Liver (tissue), 9 donors: ENCODE results near the gene SCML1. TPM values are rescaled to one million over a fixed set of nuclear protein-coding genes. Genes with fewer than 3 reads are reported as not detected.

Experiments
- DNase-seq: peaks from one replicate; pipeline ENCODE4 v3.0.0-alpha.2; 2017; ENCODE audit warnings: low spot score
- H3K27ac ChIP-seq, 2 donors: one replicate each; pipeline ENCODE4 v1.7.0; 2013; ENCODE audit warnings: inconsistent platforms in 2 of 2, low read length in 2 of 2, control low read depth in 1 of 2, low read depth in 1 of 2, mild to moderate bottlenecking in 1 of 2
- H3K27me3 ChIP-seq, 4 donors: one replicate each; pipeline versions ENCODE4 v1.6.1 to v1.7.0; 2013; ENCODE audit warnings: low read length in 3 of 4, inconsistent platforms in 1 of 4, mild to moderate bottlenecking in 1 of 4, moderate library complexity in 1 of 4; ENCODE audit not compliant: control insufficient read depth in 4 of 4, insufficient read depth in 4 of 4
- H3K36me3 ChIP-seq, 4 donors: one replicate each; pipeline versions ENCODE4 v1.6.1 to v1.7.0; 2013; ENCODE audit warnings: low read length in 3 of 4, mild to moderate bottlenecking in 3 of 4, low read depth in 1 of 4, moderate library complexity in 1 of 4; ENCODE audit not compliant: control insufficient read depth in 4 of 4, insufficient read depth in 3 of 4
- H3K4me1 ChIP-seq, 4 donors: one replicate each; pipeline versions ENCODE4 v1.6.1 to v1.7.0; 2013; ENCODE audit warnings: low read length in 3 of 4, mild to moderate bottlenecking in 3 of 4, moderate library complexity in 1 of 4; ENCODE audit not compliant: control insufficient read depth in 4 of 4, insufficient read depth in 4 of 4
- H3K4me3 ChIP-seq, 3 donors: one replicate each; pipeline versions ENCODE4 v1.6.1 to v1.7.0; 2013; ENCODE audit warnings: low read length in 3 of 3, control low read depth in 1 of 3, low read depth in 1 of 3, mild to moderate bottlenecking in 1 of 3
- H3K9ac ChIP-seq, 2 donors: one replicate each; pipeline ENCODE4 v1.7.0; 2013; ENCODE audit warnings: low read length in 2 of 2, mild to moderate bottlenecking in 2 of 2, moderate library complexity in 2 of 2, control low read depth in 1 of 2, low read depth in 1 of 2
- H3K9me3 ChIP-seq, 4 donors: one replicate each; pipeline versions ENCODE4 v1.6.1 to v1.7.0; 2013; ENCODE audit warnings: low read length in 3 of 4; ENCODE audit not compliant: control insufficient read depth in 4 of 4
- ATF3 ChIP-seq: IDR thresholded peaks from 2 replicates; pipeline ENCODE4 v1.6.1; 2016; ENCODE audit warnings: antibody characterized with exemption
- EGR1 ChIP-seq, 2 donors: IDR thresholded peaks; 2 replicates each; pipeline ENCODE4 v1.6.1; 2016 to 2018; ENCODE audit warnings: antibody characterized with exemption in 2 of 2, low read depth in 2 of 2
- FOXA1 ChIP-seq: IDR thresholded peaks from 2 replicates; pipeline ENCODE4 v1.6.1; 2016; ENCODE audit warnings: antibody characterized with exemption
- FOXA2 ChIP-seq: IDR thresholded peaks from 2 replicates; pipeline ENCODE4 v1.6.1; 2016; ENCODE audit warnings: antibody characterized with exemption
- GABPA ChIP-seq, 2 donors: IDR thresholded peaks in 1 of 2; conservative IDR thresholded peaks in 1 of 2; 2 replicates each; pipeline ENCODE4 v1.6.1; 2016; ENCODE audit warnings: antibody characterized with exemption in 2 of 2, mild to moderate bottlenecking in 1 of 2, moderate library complexity in 1 of 2
- HNF4A ChIP-seq, 2 donors: conservative IDR thresholded peaks; 2 replicates each; pipeline ENCODE4 v1.6.1; 2016; ENCODE audit warnings: antibody characterized with exemption in 2 of 2, mild to moderate bottlenecking in 2 of 2
- HNF4G ChIP-seq: IDR thresholded peaks from 2 replicates; pipeline ENCODE4 v1.6.1; 2016; ENCODE audit warnings: antibody characterized with exemption
- JUND ChIP-seq, 2 donors: IDR thresholded peaks; 2 replicates each; pipeline ENCODE4 v1.6.1; 2016; ENCODE audit warnings: antibody characterized with exemption in 2 of 2
- NR2F2 ChIP-seq: IDR thresholded peaks from 2 replicates; pipeline ENCODE4 v1.6.1; 2016; ENCODE audit warnings: antibody characterized with exemption
- RAD21 ChIP-seq, 2 donors: IDR thresholded peaks; 2 replicates each; pipeline ENCODE4 v1.6.1; 2016; ENCODE audit warnings: antibody characterized with exemption in 2 of 2, mild to moderate bottlenecking in 2 of 2
- RXRA ChIP-seq, 2 donors: IDR thresholded peaks; 2 replicates each; pipeline ENCODE4 v1.6.1; 2017 to 2018; ENCODE audit warnings: antibody characterized with exemption in 2 of 2, mild to moderate bottlenecking in 1 of 2
- SP1 ChIP-seq: IDR thresholded peaks from 2 replicates; pipeline ENCODE4 v1.6.1; 2018; ENCODE audit warnings: antibody characterized with exemption, mild to moderate bottlenecking
- TAF1 ChIP-seq: conservative IDR thresholded peaks from 2 replicates; pipeline ENCODE4 v1.6.1; 2016; ENCODE audit warnings: antibody characterized with exemption, mild to moderate bottlenecking
- YY1 ChIP-seq: IDR thresholded peaks from 2 replicates; pipeline ENCODE4 v1.6.1; 2016; ENCODE audit warnings: antibody characterized with exemption, mild to moderate bottlenecking
- ZBTB33 ChIP-seq: IDR thresholded peaks from 2 replicates; pipeline ENCODE4 v1.6.1; 2016; ENCODE audit warnings: antibody characterized with exemption
- WGBS: extraction: QIAGEN DNeasy Blood & Tissue Kit; methylation state at CpG from one replicate; pipeline ENCODE4 v1.1.7; 2013; 5-methylcytosine and 5-hydroxymethylcytosine counted together
- polyA plus RNA-seq, 2 donors: library from polyadenylated mRNA; stranded (reverse) in 1 of 2; unstranded in 1 of 2; fragments of 200-250 nt in 1 of 2; fragments of >200 nt in 1 of 2; fragmentation: Nextera tagmentation in 1 of 2; extraction: Ambion mirVana in 1 of 2; gene quantifications; one replicate each; pipeline versions ENCODE4 v1.2.1 to v1.2.3, GENCODE V29; 2013 to 2015
- total RNA-seq, 2 donors: library from RNA; depleted of rRNA; stranded (reverse); fragments of >200 nt; gene quantifications; one replicate each; pipeline ENCODE4 v1.2.3, GENCODE V29; 2014
- TF ChIP-seq, protein P1 (sequence below): IDR thresholded peaks from 2 replicates; pipeline ENCODE4 v1.6.1; 2016; ENCODE audit warnings: antibody characterized with exemption, mild to moderate bottlenecking
- TF ChIP-seq, protein P2 (sequence below): IDR thresholded peaks from 2 replicates; pipeline ENCODE4 v1.6.1; 2016; ENCODE audit warnings: antibody characterized with exemption
- TF ChIP-seq, protein P3 (sequence below): fragments of 150-350 bp; IDR thresholded peaks from 2 replicates; pipeline ENCODE4 v1.5.1; 2017; ENCODE audit warnings: improper control_type of control experiment, low read depth, low read length; ENCODE audit not compliant: missing input control
- donor health status: healthy.
- donor health status: healthy.
- donor health status: healthy.
- donor health status: healthy.
- donor health status: healthy.

SCML1 gene
- total and polyA plus RNA-seq, 4 donors = 7.9 to 17.9 (median 14.9) TPM

DNA sequence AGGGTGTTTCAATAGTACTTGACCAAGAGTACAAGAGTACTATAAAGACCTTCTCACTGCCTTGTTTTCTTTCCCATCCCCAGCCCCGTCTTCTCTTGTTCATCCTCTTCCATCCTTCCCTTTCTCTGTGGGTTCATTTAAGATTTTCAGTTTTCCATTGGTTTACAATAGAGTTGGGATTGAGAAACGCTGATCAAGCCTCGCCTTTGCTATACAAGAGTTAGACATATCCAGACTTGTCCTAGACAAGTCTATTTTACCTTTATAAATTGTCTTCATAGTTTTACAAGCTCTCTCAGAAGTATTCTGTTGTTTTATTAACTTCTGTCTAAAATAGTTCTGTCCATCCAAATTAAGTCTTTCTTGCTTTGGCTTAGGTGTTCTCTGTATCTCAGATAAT, 29.6 kb upstream of the SCML1 start (continued):
- TF ChIP-seq, protein P1, sequence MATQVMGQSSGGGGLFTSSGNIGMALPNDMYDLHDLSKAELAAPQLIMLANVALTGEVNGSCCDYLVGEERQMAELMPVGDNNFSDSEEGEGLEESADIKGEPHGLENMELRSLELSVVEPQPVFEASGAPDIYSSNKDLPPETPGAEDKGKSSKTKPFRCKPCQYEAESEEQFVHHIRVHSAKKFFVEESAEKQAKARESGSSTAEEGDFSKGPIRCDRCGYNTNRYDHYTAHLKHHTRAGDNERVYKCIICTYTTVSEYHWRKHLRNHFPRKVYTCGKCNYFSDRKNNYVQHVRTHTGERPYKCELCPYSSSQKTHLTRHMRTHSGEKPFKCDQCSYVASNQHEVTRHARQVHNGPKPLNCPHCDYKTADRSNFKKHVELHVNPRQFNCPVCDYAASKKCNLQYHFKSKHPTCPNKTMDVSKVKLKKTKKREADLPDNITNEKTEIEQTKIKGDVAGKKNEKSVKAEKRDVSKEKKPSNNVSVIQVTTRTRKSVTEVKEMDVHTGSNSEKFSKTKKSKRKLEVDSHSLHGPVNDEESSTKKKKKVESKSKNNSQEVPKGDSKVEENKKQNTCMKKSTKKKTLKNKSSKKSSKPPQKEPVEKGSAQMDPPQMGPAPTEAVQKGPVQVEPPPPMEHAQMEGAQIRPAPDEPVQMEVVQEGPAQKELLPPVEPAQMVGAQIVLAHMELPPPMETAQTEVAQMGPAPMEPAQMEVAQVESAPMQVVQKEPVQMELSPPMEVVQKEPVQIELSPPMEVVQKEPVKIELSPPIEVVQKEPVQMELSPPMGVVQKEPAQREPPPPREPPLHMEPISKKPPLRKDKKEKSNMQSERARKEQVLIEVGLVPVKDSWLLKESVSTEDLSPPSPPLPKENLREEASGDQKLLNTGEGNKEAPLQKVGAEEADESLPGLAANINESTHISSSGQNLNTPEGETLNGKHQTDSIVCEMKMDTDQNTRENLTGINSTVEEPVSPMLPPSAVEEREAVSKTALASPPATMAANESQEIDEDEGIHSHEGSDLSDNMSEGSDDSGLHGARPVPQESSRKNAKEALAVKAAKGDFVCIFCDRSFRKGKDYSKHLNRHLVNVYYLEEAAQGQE = no peak
- TF ChIP-seq HNF4A (conservative IDR thresholded peaks at IDR 0.05) (no peak), SP1 (no peak), TAF1 (no peak), YY1 (no peak), NR2F2 (no peak), HNF4G (no peak), GABPA (IDR thresholded peaks at IDR 0.05 in 1 of 2, conservative IDR thresholded peaks at IDR 0.05 in 1 of 2) (no peak)
- TF ChIP-seq, protein P2, sequence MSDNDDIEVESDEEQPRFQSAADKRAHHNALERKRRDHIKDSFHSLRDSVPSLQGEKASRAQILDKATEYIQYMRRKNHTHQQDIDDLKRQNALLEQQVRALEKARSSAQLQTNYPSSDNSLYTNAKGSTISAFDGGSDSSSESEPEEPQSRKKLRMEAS = no peak

DNA sequence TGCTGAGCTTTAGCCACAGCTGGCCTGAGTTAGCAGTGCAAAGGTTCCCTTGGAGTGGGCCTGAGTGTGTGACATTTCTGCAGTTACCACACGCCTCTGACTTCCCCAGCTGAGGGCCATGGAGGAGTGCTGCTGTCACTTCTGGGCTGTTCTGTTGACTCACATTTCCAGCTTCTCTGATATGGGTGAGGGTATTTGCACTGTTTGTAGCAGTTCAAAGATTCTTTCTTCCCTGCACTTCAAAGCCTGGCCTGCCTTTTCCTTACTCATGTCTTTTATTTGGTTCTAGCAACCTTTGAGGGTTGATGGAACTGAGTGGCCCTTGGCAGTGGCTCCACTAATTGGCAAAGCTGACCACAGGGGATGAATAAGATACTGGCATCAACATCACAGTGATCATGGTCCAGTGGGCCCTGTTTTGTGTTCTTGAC, 26.4 kb upstream of the SCML1 start:
- WGBS = 87% methylated on average over 1 of the region's 1 CpG
- no peak overlapping the region for H3K27ac ChIP-seq
- no peaks in the 10 kb centered on the region for H3K4me1 ChIP-seq
- H3K9ac ChIP-seq = no peak overlapping the region
- H3K4me3 ChIP-seq = no peak overlapping the region
- no peaks in the 10 kb centered on the region for H3K9me3 ChIP-seq
- H3K36me3 ChIP-seq = no peaks in the 10 kb centered on the region
- TF ChIP-seq TAF1 = no peak
- no peak for TF ChIP-seq FOXA1
- TF ChIP-seq, protein P3, sequence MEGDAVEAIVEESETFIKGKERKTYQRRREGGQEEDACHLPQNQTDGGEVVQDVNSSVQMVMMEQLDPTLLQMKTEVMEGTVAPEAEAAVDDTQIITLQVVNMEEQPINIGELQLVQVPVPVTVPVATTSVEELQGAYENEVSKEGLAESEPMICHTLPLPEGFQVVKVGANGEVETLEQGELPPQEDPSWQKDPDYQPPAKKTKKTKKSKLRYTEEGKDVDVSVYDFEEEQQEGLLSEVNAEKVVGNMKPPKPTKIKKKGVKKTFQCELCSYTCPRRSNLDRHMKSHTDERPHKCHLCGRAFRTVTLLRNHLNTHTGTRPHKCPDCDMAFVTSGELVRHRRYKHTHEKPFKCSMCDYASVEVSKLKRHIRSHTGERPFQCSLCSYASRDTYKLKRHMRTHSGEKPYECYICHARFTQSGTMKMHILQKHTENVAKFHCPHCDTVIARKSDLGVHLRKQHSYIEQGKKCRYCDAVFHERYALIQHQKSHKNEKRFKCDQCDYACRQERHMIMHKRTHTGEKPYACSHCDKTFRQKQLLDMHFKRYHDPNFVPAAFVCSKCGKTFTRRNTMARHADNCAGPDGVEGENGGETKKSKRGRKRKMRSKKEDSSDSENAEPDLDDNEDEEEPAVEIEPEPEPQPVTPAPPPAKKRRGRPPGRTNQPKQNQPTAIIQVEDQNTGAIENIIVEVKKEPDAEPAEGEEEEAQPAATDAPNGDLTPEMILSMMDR = no peak
- no peak for TF ChIP-seq GABPA (IDR thresholded peaks at IDR 0.05 in 1 of 2, conservative IDR thresholded peaks at IDR 0.05 in 1 of 2)
- TF ChIP-seq, protein P2 = no peak
- TF ChIP-seq NR2F2 = no peak
- no peak for TF ChIP-seq JUND (IDR thresholded peaks at IDR 0.05)
- no peak for TF ChIP-seq SP1
- TF ChIP-seq RXRA (IDR thresholded peaks at IDR 0.05) = no peak
- TF ChIP-seq EGR1 (IDR thresholded peaks at IDR 0.05; ENCODE audit: low read depth in 2 of 2) = no peak
- TF ChIP-seq RAD21 (IDR thresholded peaks at IDR 0.05) = no peak
- no peak for TF ChIP-seq HNF4A (conservative IDR thresholded peaks at IDR 0.05)
- TF ChIP-seq YY1 = no peak
- TF ChIP-seq FOXA2 = no peak
- TF ChIP-seq, protein P1 = no peak
- no peak for TF ChIP-seq HNF4G
- no peak for TF ChIP-seq ATF3
- no peak for TF ChIP-seq ZBTB33
- H3K27me3 ChIP-seq = no peaks in the 10 kb centered on the region
- DNase-seq = no peak
